Panc1 (cell line): ENCODE measurements around the gene GNB2. TPM values are rescaled to one million over a fixed set of nuclear protein-coding genes. Genes with fewer than 3 reads are reported as not detected.

Experiments
- ATAC-seq: fragments of 200-7000 bp; cut with Tn5 transposase; 2 replicates; pipeline ENCODE4 v1.9.1; 2020; ENCODE audit warnings: mild to moderate bottlenecking, moderate library complexity
- BruUV-seq: library from RNA; stranded (reverse); fragments of 400-500 nt; replicated peaks from 2 replicates; lab custom pipeline; 2021; lab: Mats Ljungman, UMichigan
- CTCF ChIA-PET: fragments of 300-600 bp; sonication (Branson Sonifier 250); formaldehyde crosslinking; loops from one replicate; lab custom pipeline; 2022; ENCODE audit warnings: antibody characterized with exemption; lab: Charles Lee
- POLR2A ChIA-PET: fragments of 300-600 bp; sonication (Branson Sonifier 250); formaldehyde crosslinking; loops from one replicate; lab custom pipeline; 2022; ENCODE audit warnings: antibody characterized with exemption; lab: Charles Lee
- DNase-seq: peaks from one replicate; pipeline ENCODE4 v3.0.0-alpha.2; 2010; ENCODE audit warnings: low read depth, low spot score
- H3K27ac ChIP-seq: 2 replicates; pipeline ENCODE4 v1.5.1; 2011; ENCODE audit warnings: mild to moderate bottlenecking, low read length, inconsistent platforms
- H3K27me3 ChIP-seq: fragments of 200-500 bp; sonication (Bioruptor generic); 2 replicates; pipeline ENCODE4 v1.6.0; 2014; ENCODE audit warnings: low read length, inconsistent platforms; ENCODE audit not compliant: control insufficient read depth, insufficient read depth
- H3K36me3 ChIP-seq: fragments of 200-500 bp; sonication (Bioruptor generic); 2 replicates; pipeline ENCODE4 v1.5.1; 2014; ENCODE audit warnings: inconsistent platforms, mild to moderate bottlenecking, low read length, moderate library complexity; ENCODE audit not compliant: control insufficient read depth, insufficient read depth
- H3K4me1 ChIP-seq: 2 replicates; pipeline ENCODE4 v1.5.1; 2011; ENCODE audit warnings: inconsistent platforms, mild to moderate bottlenecking, low read length, moderate library complexity; ENCODE audit not compliant: control insufficient read depth, insufficient read depth
- H3K4me3 ChIP-seq, 2 experiments: 2 replicates each; pipeline ENCODE4 v1.5.1; 2011 to 2012; ENCODE audit warnings: low read depth in 2 of 2, low read length in 2 of 2, mild to moderate bottlenecking in 2 of 2, inconsistent platforms in 1 of 2, moderate library complexity in 1 of 2
- H3K9me3 ChIP-seq: fragments of 200-500 bp; sonication (Bioruptor generic); 2 replicates; pipeline ENCODE4 v1.5.1; 2014; ENCODE audit warnings: low read depth, mild to moderate bottlenecking, inconsistent platforms, low read length, moderate library complexity; ENCODE audit not compliant: control insufficient read depth, insufficient read depth
- CTCF ChIP-seq: fragments of 450-650 bp; IDR thresholded peaks from 2 replicates; pipeline ENCODE4 v1.5.1; 2017; ENCODE audit warnings: mild to moderate bottlenecking
- POLR2AphosphoS5 ChIP-seq: IDR thresholded peaks from 2 replicates; pipeline ENCODE4 v1.6.1; 2012; ENCODE audit warnings: mild to moderate bottlenecking, low read depth, low read length, moderate library complexity
- REST ChIP-seq, 2 experiments: IDR thresholded peaks; 2 replicates each; pipeline ENCODE4 v1.6.1; 2011 to 2012; ENCODE audit warnings: low read depth in 2 of 2, control low read depth in 1 of 2, low read length in 1 of 2, mild to moderate bottlenecking in 1 of 2, moderate library complexity in 1 of 2; ENCODE audit not compliant: insufficient read depth in 1 of 2
- SIN3A ChIP-seq: IDR thresholded peaks from 2 replicates; pipeline ENCODE4 v1.6.1; 2012; ENCODE audit warnings: low read depth, mild to moderate bottlenecking, low read length, moderate library complexity, borderline replicate concordance; ENCODE audit not compliant: insufficient read depth
- TCF7L2 ChIP-seq: IDR thresholded peaks from 2 replicates; pipeline ENCODE4 v1.6.1; 2011; ENCODE audit warnings: mild to moderate bottlenecking, low read depth, low read length, inconsistent platforms
- in situ Hi-C: cut with HindIII; loops from 2 replicates; pipeline ENCODE4 v1.10.0; 2016; ENCODE audit warnings: low sequenced_read_pairs, low pct_unique_long_range_greater_than_20kb
- intact Hi-C: fragments of 100-400 bp; cut with micrococcal nuclease; formaldehyde crosslinking; loops from one replicate; pipeline ENCODE4 v1.10.0; 2022; ENCODE audit not compliant: unreplicated experiment
- total RNA-seq: library from RNA; stranded (reverse); gene quantifications from one replicate; pipeline ENCODE4 v1.2.1, GENCODE V29; 2021; ENCODE audit not compliant: unreplicated experiment

The GNB2 gene
- total RNA-seq, 1 experiment from 2014 or later, result 289 TPM

- no peaks in the 10 kb centered on the region for H3K36me3 ChIP-seq
- in situ Hi-C loops (loop anchor here (25.0 kb wide), 1 partner anchor 127 kb away; the partner anchor contains the start of gene EPHB4), intact Hi-C loops (no loop called here)
- no TSS peak for BruUV-seq
- H3K9me3 ChIP-seq, result no peaks in the 10 kb centered on the region
- no peaks in the 10 kb centered on the region for H3K27me3 ChIP-seq
- peaks cover 8% of the 10 kb centered on the region; the same call in 1 of the 2 replicates for H3K4me1 ChIP-seq
- no peak overlapping the region for H3K4me3 ChIP-seq
- DNase-seq (no peak), ATAC-seq (no peak)
- CTCF ChIA-PET, result interaction anchor here (0.6 kb wide), 1 partner anchor 142 kb away, joined by 4 read pairs; the partner anchor contains the start of gene SLC12A9
- POLR2A ChIA-PET, result no interaction called here
- no peak overlapping the region for H3K27ac ChIP-seq
- TF ChIP-seq REST (IDR thresholded peaks at IDR 0.05; ENCODE audit: insufficient read depth in 1 of 2, low read depth in 2 of 2, low read length in 1 of 2) (no peak), CTCF (no peak), POLR2AphosphoS5 (no peak), TCF7L2 (no peak), SIN3A (no peak)
Observed at GRCh38 chr7:100710452-100710851, 36.9 kb downstream of the GNB2 start.

GRCh38 chr7:100711369-100711768 lies 37.8 kb downstream of the GNB2 start:
- Histone ChIP-seq H3K27me3 (no peaks in the 10 kb centered on the region), H3K27ac (no peak overlapping the region), H3K36me3 (no peaks in the 10 kb centered on the region), H3K4me3 (no peak overlapping the region), H3K9me3 (no peaks in the 10 kb centered on the region), H3K4me1 (peaks cover 8% of the 10 kb centered on the region; the same call in 1 of the 2 replicates)
- intact Hi-C loops, result no loop called here
- no TSS peak for BruUV-seq
- DNase-seq (no peak), ATAC-seq (peak; percentile 49)
- no peak for TF ChIP-seq REST (IDR thresholded peaks at IDR 0.05; ENCODE audit: insufficient read depth in 1 of 2, low read depth in 2 of 2, low read length in 1 of 2)
- TF ChIP-seq POLR2AphosphoS5, result no peak
- TF ChIP-seq TCF7L2, result no peak
- TF ChIP-seq SIN3A, result no peak
- TF ChIP-seq CTCF, result no peak
- POLR2A ChIA-PET, result no interaction called here
- in situ Hi-C loops, result loop anchor here (25.0 kb wide), 1 partner anchor 126 kb away; the partner anchor contains the start of gene EPHB4
- CTCF ChIA-PET, result interaction anchor here (0.5 kb wide), 1 partner anchor 13 kb away, joined by 3 read pairs; no protein-coding TSS in a partner anchor
